Neural cell (in vitro differentiated cells): Measurements from ENCODE around the gene SPOP.

Experiments
- EZH2 ChIP-seq: fragments of 200-600, 300-800 bp; shearing (Covaris generic), sonication (generic); IDR thresholded peaks from 2 replicates; pipeline ENCODE4 v1.6.1; 2014; ENCODE audit warnings: antibody characterized with exemption, low read length, borderline replicate concordance, mild to moderate bottlenecking; ENCODE audit not compliant: insufficient read depth, poor library complexity, severe bottlenecking
- POLR2AphosphoS5 ChIP-seq: IDR thresholded peaks from 2 replicates; pipeline ENCODE4 v1.6.1; 2012
- TAF1 ChIP-seq: IDR thresholded peaks from 2 replicates; pipeline ENCODE4 v1.6.1; 2012; ENCODE audit warnings: low read depth
- TF ChIP-seq, protein P1 (sequence below): fragments of 450-650 bp; IDR thresholded peaks from 2 replicates; pipeline ENCODE4 v1.5.1; 2014; ENCODE audit warnings: antibody characterized with exemption, mild to moderate bottlenecking, moderate library complexity; ENCODE audit not compliant: poor library complexity, severe bottlenecking
- TF ChIP-seq, protein P2 (sequence below): IDR thresholded peaks from 2 replicates; pipeline ENCODE4 v1.6.1; 2012; ENCODE audit warnings: borderline replicate concordance

DNA sequence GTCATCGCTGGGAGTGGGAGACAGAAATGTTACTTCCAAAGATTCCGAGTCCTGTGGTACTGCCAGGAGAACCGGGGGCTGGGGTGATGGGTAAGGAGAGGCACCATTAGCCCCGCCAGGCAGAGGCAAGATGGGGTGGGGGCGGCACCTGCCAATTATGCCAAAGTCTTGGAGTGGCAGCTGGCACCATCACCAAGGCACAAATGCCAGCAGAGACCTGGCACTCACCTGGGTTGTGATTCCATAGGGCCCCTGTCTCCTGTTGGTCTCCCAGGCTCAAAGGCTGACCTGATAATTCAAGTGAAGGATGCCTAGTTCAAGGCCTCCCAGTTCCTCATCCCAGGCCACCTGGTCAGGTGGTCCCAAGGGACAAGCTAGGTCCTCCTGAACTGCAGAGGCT lies 94.7 kb downstream of the SPOP start:
- TF ChIP-seq, protein P1, sequence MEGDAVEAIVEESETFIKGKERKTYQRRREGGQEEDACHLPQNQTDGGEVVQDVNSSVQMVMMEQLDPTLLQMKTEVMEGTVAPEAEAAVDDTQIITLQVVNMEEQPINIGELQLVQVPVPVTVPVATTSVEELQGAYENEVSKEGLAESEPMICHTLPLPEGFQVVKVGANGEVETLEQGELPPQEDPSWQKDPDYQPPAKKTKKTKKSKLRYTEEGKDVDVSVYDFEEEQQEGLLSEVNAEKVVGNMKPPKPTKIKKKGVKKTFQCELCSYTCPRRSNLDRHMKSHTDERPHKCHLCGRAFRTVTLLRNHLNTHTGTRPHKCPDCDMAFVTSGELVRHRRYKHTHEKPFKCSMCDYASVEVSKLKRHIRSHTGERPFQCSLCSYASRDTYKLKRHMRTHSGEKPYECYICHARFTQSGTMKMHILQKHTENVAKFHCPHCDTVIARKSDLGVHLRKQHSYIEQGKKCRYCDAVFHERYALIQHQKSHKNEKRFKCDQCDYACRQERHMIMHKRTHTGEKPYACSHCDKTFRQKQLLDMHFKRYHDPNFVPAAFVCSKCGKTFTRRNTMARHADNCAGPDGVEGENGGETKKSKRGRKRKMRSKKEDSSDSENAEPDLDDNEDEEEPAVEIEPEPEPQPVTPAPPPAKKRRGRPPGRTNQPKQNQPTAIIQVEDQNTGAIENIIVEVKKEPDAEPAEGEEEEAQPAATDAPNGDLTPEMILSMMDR, result no peak
- TF ChIP-seq, protein P2, sequence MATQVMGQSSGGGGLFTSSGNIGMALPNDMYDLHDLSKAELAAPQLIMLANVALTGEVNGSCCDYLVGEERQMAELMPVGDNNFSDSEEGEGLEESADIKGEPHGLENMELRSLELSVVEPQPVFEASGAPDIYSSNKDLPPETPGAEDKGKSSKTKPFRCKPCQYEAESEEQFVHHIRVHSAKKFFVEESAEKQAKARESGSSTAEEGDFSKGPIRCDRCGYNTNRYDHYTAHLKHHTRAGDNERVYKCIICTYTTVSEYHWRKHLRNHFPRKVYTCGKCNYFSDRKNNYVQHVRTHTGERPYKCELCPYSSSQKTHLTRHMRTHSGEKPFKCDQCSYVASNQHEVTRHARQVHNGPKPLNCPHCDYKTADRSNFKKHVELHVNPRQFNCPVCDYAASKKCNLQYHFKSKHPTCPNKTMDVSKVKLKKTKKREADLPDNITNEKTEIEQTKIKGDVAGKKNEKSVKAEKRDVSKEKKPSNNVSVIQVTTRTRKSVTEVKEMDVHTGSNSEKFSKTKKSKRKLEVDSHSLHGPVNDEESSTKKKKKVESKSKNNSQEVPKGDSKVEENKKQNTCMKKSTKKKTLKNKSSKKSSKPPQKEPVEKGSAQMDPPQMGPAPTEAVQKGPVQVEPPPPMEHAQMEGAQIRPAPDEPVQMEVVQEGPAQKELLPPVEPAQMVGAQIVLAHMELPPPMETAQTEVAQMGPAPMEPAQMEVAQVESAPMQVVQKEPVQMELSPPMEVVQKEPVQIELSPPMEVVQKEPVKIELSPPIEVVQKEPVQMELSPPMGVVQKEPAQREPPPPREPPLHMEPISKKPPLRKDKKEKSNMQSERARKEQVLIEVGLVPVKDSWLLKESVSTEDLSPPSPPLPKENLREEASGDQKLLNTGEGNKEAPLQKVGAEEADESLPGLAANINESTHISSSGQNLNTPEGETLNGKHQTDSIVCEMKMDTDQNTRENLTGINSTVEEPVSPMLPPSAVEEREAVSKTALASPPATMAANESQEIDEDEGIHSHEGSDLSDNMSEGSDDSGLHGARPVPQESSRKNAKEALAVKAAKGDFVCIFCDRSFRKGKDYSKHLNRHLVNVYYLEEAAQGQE, result no peak
- TF ChIP-seq POLR2AphosphoS5 (no peak), TAF1 (no peak), EZH2 (no peak)
